Lung (tissue), 12 donors: Measurements from ENCODE around the gene COX4I1. TPM values are rescaled to one million over a fixed set of nuclear protein-coding genes. Genes with fewer than 3 reads are reported as not detected.

Experiments
- ATAC-seq: fragments of 200-7000 bp; cut with Tn5 transposase; one replicate; pipeline ENCODE4 v1.9.1; 2020; ENCODE audit warnings: moderate number of reproducible peaks; ENCODE audit not compliant: insufficient read depth, low FRiP score
- DNase-seq, 3 donors: peaks; one replicate each; pipeline ENCODE4 v3.0.0-alpha.2; 2013 to 2017
- H3K27ac ChIP-seq, 2 donors: one replicate each; pipeline ENCODE4 v1.5.1; 2013; ENCODE audit warnings: mild to moderate bottlenecking in 2 of 2, moderate library complexity in 2 of 2, control low read depth in 1 of 2, inconsistent platforms in 1 of 2, low read depth in 1 of 2, low read length in 1 of 2
- H3K27me3 ChIP-seq, 3 donors: one replicate each; pipeline ENCODE4 v1.5.1; 2013; ENCODE audit warnings: low read length in 2 of 3; ENCODE audit not compliant: control insufficient read depth in 3 of 3, insufficient read depth in 3 of 3
- H3K36me3 ChIP-seq, 4 donors: one replicate each; pipeline ENCODE4 v1.5.1; 2013; ENCODE audit warnings: low read length in 4 of 4, mild to moderate bottlenecking in 1 of 4, moderate library complexity in 1 of 4; ENCODE audit not compliant: control insufficient read depth in 4 of 4, insufficient read depth in 4 of 4
- H3K4me1 ChIP-seq, 5 donors: one replicate each; pipeline ENCODE4 v1.5.1; 2013; ENCODE audit warnings: low read length in 5 of 5, mild to moderate bottlenecking in 2 of 5, moderate library complexity in 1 of 5; ENCODE audit not compliant: control insufficient read depth in 5 of 5, insufficient read depth in 5 of 5
- H3K4me3 ChIP-seq: one replicate; pipeline ENCODE4 v1.5.1; 2013; ENCODE audit warnings: mild to moderate bottlenecking, control low read depth, moderate library complexity
- H3K9ac ChIP-seq, 2 donors: one replicate each; pipeline ENCODE4 v1.5.1; 2013; ENCODE audit warnings: low read length in 2 of 2, control low read depth in 1 of 2; ENCODE audit not compliant: insufficient read depth in 1 of 2
- H3K9me3 ChIP-seq, 4 donors: one replicate each; pipeline ENCODE4 v1.5.1; 2013; ENCODE audit warnings: low read length in 3 of 4, mild to moderate bottlenecking in 1 of 4, moderate library complexity in 1 of 4; ENCODE audit not compliant: control insufficient read depth in 4 of 4, insufficient read depth in 3 of 4
- CTCF ChIP-seq: IDR thresholded peaks from 2 replicates; pipeline ENCODE4 v1.5.1; 2012; ENCODE audit warnings: mild to moderate bottlenecking; ENCODE audit errors: control extremely low read depth, extremely low read depth
- WGBS, 2 donors: extraction: QIAGEN DNeasy Blood & Tissue Kit; methylation state at CpG; one replicate each; pipeline ENCODE4 v1.1.7; 2013; 5-methylcytosine and 5-hydroxymethylcytosine counted together
- polyA plus RNA-seq, 2 donors: library from polyadenylated mRNA; stranded (reverse); fragments of 200-250 nt; gene quantifications; one replicate each; pipeline ENCODE4 v1.2.1, GENCODE V29; 2013
- total RNA-seq, 2 donors: library from RNA; depleted of rRNA in 1 of 2; stranded (reverse); fragments of >200 nt in 1 of 2; gene quantifications; one replicate each; pipeline ENCODE4 v1.2.1, GENCODE V29; 2014 to 2021
- donor health status: control.
- donor health status: control.
- donor health status: Bipolar disorder and iron deficiency.
- donor health status: healthy.
- donor health status: DM: yes; HTN: yes; CAD: no.

The COX4I1 gene
- total and polyA plus RNA-seq, 4 donors = 243 to 1,291 (median 532) TPM

DNA sequence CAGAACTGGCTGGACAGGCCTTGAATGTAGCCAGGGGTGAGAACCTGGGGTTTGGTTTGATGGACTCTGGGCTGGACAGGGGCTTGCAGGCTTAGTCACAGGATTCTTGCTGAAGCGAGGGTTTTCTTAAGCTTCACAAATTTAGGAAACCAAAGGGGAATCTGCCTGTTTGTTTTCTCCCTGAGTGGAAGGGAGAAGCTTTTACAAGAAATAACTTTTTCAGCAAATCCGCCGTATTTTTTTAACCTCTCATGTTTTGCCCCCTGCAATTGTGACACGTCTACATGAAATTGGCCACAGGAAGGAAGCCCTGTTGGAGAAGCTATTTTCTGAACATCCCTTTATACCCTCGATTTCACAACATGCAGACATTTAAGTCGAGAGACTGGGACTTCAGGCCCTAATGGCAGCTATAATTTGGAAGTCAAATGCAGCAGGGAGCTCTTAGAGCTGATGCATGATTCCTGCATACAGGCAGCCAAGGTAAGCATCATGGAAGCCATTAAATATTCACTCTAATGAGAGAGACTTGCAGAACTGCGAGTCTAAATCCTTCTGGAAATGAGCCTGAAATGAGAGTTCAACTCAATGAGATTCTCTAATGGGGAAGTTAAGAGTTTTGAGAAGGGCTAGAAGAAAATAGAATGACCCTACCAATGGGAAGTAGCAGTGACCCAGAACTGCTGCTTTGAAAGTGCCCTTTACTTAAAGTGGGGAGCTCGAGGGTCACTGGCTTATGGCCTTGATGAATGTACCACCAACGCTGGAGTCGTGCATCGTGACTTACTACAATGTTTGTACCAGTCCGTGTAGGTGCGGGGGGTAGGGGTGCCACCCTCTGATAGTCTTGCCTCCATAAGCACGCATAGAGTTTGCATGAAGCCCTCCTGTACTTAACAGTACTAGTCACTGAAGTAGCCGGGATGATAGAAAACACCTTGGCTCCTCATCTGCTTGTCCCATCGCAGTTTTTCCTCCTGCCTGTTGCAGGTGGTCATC is 54.4 kb downstream of the COX4I1 start:
- Histone ChIP-seq H3K9ac (no peak overlapping the region), H3K27ac (no peak overlapping the region), H3K36me3 (no peaks in the 10 kb centered on the region), H3K9me3 (no peaks in the 10 kb centered on the region), H3K27me3 (peaks cover 0 to 3% (median 0%) of the 10 kb centered on the region in 3 donors), H3K4me1 (no peaks in the 10 kb centered on the region), H3K4me3 (no peak overlapping the region)
- no peak for ATAC-seq
- no peak for DNase-seq
- TF ChIP-seq CTCF = no peak
- WGBS, 2 donors = 57 to 74% methylated on average over 16 of the region's 16 CpGs

DNA sequence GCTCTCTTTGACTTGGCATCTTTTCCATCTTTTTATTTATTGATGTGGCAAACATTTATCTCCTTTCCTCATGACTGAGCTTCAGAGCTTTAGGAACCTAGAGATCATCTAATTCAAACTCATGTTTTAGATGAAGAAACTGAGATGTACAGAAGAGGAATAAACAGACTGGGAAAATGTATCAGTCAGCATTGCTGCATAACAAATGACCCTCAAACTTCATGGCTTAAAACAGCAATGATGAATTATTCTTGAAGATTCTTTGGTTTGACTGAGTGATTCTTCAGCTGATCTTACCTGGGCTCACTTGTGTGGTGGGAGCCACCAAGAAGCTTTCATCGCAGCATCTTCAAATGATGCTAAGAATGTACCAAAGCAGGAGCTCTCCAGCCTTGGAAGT is 55.4 kb downstream of the COX4I1 start:
- Histone ChIP-seq H3K9me3 (no peaks in the 10 kb centered on the region), H3K9ac (no peak overlapping the region), H3K4me3 (no peak overlapping the region), H3K4me1 (no peaks in the 10 kb centered on the region), H3K36me3 (no peaks in the 10 kb centered on the region), H3K27me3 (peaks cover 0 to 3% (median 0%) of the 10 kb centered on the region in 3 donors), H3K27ac (no peak overlapping the region)
- ATAC-seq (no peak), DNase-seq (no peak)
- WGBS, 2 donors = 98 to 100% methylated on average over 1 of the region's 1 CpG
- TF ChIP-seq CTCF = no peak

- Histone ChIP-seq H3K9ac (no peak overlapping the region), H3K4me3 (no peak overlapping the region), H3K27ac (no peak overlapping the region), H3K9me3 (no peaks in the 10 kb centered on the region), H3K27me3 (peaks cover 0 to 3% (median 0%) of the 10 kb centered on the region in 3 donors), H3K4me1 (no peaks in the 10 kb centered on the region), H3K36me3 (no peaks in the 10 kb centered on the region)
- TF ChIP-seq CTCF = no peak
- ATAC-seq = no peak
- no peak for DNase-seq
- 72 to 75% methylated on average over 6 of the region's 6 CpGs for WGBS, 2 donors
These were observed 56.6 kb downstream of the COX4I1 start for GRCh38 chr16:85856079-85856478.
